OCI-LY7 (cell line): ENCODE results near the gene DIAPH3. TPM values are rescaled to one million over a fixed set of nuclear protein-coding genes. Genes with fewer than 3 reads are reported as not detected.

Experiments
- BruUV-seq: library from RNA; stranded (reverse); fragments of 400-500 nt; replicated peaks from 2 replicates; lab custom pipeline; 2021; lab: Mats Ljungman, UMichigan
- CTCF ChIA-PET: fragments of 300-600 bp; sonication (Branson Sonifier 250); formaldehyde crosslinking; loops from one replicate; lab custom pipeline; 2022; ENCODE audit warnings: antibody characterized with exemption; ENCODE audit not compliant: unreplicated experiment; lab: Charles Lee
- POLR2A ChIA-PET: fragments of 300-600 bp; sonication (Branson Sonifier 250); formaldehyde crosslinking; loops from one replicate; lab custom pipeline; 2022; ENCODE audit warnings: antibody characterized with exemption; lab: Charles Lee
- DNase-seq: peaks from one replicate; pipeline ENCODE4 v3.0.0-alpha.2; 2015; ENCODE audit warnings: low spot score
- H2AFZ ChIP-seq: fragments of 200-600 bp; sonication (generic), shearing (Covaris generic); 2 replicates; pipeline ENCODE4 v1.6.1; 2014; ENCODE audit warnings: mild to moderate bottlenecking, antibody characterized with exemption, low read length, moderate library complexity
- H3K27ac ChIP-seq: fragments of 200-600 bp; sonication (generic); 2 replicates; pipeline ENCODE4 v1.5.1; 2014; ENCODE audit warnings: mixed run types, low read depth, mild to moderate bottlenecking, moderate library complexity, low read length, inconsistent platforms; ENCODE audit not compliant: poor library complexity, severe bottlenecking
- H3K36me3 ChIP-seq: fragments of 200-600 bp; sonication (generic); 2 replicates; pipeline ENCODE4 v1.6.1; 2014; ENCODE audit warnings: mild to moderate bottlenecking, antibody characterized with exemption, low read length, moderate library complexity, mixed read lengths; ENCODE audit not compliant: insufficient read depth
- H3K4me1 ChIP-seq: fragments of 200-600 bp; sonication (generic); 2 replicates; pipeline ENCODE4 v1.5.1; 2014; ENCODE audit warnings: mild to moderate bottlenecking, low read length; ENCODE audit not compliant: insufficient read depth, poor library complexity, severe bottlenecking
- H3K4me2 ChIP-seq: fragments of 200-600 bp; sonication (generic); 2 replicates; pipeline ENCODE4 v1.6.1; 2014; ENCODE audit warnings: mild to moderate bottlenecking, low read length
- H3K4me3 ChIP-seq: fragments of 200-600 bp; sonication (generic); 2 replicates; pipeline ENCODE4 v1.5.1; 2014; ENCODE audit warnings: mild to moderate bottlenecking, low read depth, low read length; ENCODE audit not compliant: poor library complexity, severe bottlenecking
- H3K79me2 ChIP-seq: fragments of 200-600 bp; sonication (generic); 2 replicates; pipeline ENCODE4 v1.6.1; 2016; ENCODE audit warnings: low read depth, mild to moderate bottlenecking, low read length, moderate library complexity, mixed read lengths; ENCODE audit not compliant: insufficient read depth
- H3K9me2 ChIP-seq: fragments of 200-600 bp; sonication (generic); 2 replicates; pipeline ENCODE4 v1.6.1; 2016; ENCODE audit warnings: mild to moderate bottlenecking, low read length, mixed read lengths; ENCODE audit not compliant: insufficient read depth
- H3K9me3 ChIP-seq: fragments of 200-600 bp; sonication (generic); 2 replicates; pipeline ENCODE4 v1.6.1; 2014; ENCODE audit warnings: mild to moderate bottlenecking, mixed run types, low read length, mixed read lengths
- H4K20me1 ChIP-seq: fragments of 200-600 bp; sonication (generic); 2 replicates; pipeline ENCODE4 v1.6.1; 2014; ENCODE audit warnings: mild to moderate bottlenecking, antibody characterized with exemption, low read length, moderate library complexity, mixed read lengths; ENCODE audit not compliant: insufficient read depth
- CTCF ChIP-seq: fragments of 200-600 bp; sonication (generic); conservative IDR thresholded peaks from 2 replicates; pipeline ENCODE4 v1.5.1; 2014; ENCODE audit warnings: mild to moderate bottlenecking, antibody characterized with exemption, low read length, moderate library complexity, mixed read lengths
- EZH2phosphoT487 ChIP-seq: fragments of 200-600 bp; sonication (generic); IDR thresholded peaks from 2 replicates; pipeline ENCODE4 v1.6.1; 2018; ENCODE audit warnings: low read depth, borderline replicate concordance, mild to moderate bottlenecking, mixed run types, antibody characterized with exemption, low read length, moderate library complexity, mixed read lengths
- intact Hi-C: fragments of 100-400 bp; cut with micrococcal nuclease; formaldehyde crosslinking; loops from one replicate; pipeline ENCODE4 v1.10.0; 2022; ENCODE audit not compliant: unreplicated experiment
- total RNA-seq, 2 experiments: library from RNA; depleted of rRNA in 1 of 2; stranded (reverse); fragments of >200 nt in 1 of 2; shearing (Covaris generic) in 1 of 2; gene quantifications; 2 replicates each; pipeline ENCODE4 v1.2.3, GENCODE V29; 2014 to 2022

DIAPH3 gene
- total RNA-seq, 2 experiments from 2014 or later, result 33.5 to 37.2 TPM

DNA sequence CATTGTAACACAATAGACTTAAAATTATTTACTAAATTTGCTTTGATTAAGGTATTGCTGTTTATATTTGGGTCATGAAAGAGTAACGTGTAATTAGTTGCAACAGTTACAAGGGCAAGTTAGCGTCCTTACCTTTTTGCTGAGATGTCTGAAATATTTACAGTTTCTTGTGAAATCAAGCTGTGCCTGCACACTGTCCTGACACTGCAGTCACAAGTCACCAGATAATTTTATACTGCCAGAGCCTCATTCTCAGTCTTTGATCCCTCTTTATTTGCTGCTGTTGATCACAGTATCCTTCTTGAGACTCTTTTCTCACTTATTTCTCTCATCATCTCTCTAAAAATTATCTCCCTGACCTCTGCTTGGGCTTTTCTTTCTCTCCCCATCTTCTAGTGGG, 8.4 kb upstream of the DIAPH3 start:
- TF ChIP-seq CTCF, result no peak
- TF ChIP-seq EZH2phosphoT487, result no peak
- intact Hi-C loops, result no loop called here
- no peak overlapping the region for H3K4me2 ChIP-seq

GRCh38 chr13:60170414-60170813, 6.7 kb upstream of the DIAPH3 start:
- Histone ChIP-seq H3K4me3 (no peak overlapping the region), H3K9me3 (no peaks in the 10 kb centered on the region), H2AFZ (no peak overlapping the region), H4K20me1 (no peaks in the 10 kb centered on the region), H3K9me2 (no peaks in the 10 kb centered on the region), H3K4me1 (peaks cover 3% of the 10 kb centered on the region), H3K36me3 (no peaks in the 10 kb centered on the region), H3K4me2 (no peak overlapping the region), H3K27ac (no peak overlapping the region), H3K79me2 (no peaks in the 10 kb centered on the region)
- TF ChIP-seq CTCF (no peak), EZH2phosphoT487 (no peak)
- ChIA-PET CTCF (no interaction called here), POLR2A (interaction anchor here (1.1 kb wide), 1 partner anchor 24 kb away, joined by 3 read pairs; no protein-coding TSS in a partner anchor)
- intact Hi-C loops, result no loop called here
- BruUV-seq, result no TSS peak
- no peak for DNase-seq

More for the DNA sequence above, 8.4 kb upstream of the DIAPH3 start:
- no peaks in the 10 kb centered on the region for H3K4me1 ChIP-seq
- H3K79me2 ChIP-seq, result no peaks in the 10 kb centered on the region
- no peaks in the 10 kb centered on the region for H3K9me3 ChIP-seq
- no peak overlapping the region for H3K4me3 ChIP-seq
- H2AFZ ChIP-seq, result no peak overlapping the region
- no peaks in the 10 kb centered on the region for H3K9me2 ChIP-seq
- H4K20me1 ChIP-seq, result no peaks in the 10 kb centered on the region
- POLR2A ChIA-PET, result no interaction called here
- DNase-seq, result no peak
- H3K27ac ChIP-seq, result no peak overlapping the region
- BruUV-seq, result no TSS peak
- no peaks in the 10 kb centered on the region for H3K36me3 ChIP-seq
- CTCF ChIA-PET, result no interaction called here

DNA sequence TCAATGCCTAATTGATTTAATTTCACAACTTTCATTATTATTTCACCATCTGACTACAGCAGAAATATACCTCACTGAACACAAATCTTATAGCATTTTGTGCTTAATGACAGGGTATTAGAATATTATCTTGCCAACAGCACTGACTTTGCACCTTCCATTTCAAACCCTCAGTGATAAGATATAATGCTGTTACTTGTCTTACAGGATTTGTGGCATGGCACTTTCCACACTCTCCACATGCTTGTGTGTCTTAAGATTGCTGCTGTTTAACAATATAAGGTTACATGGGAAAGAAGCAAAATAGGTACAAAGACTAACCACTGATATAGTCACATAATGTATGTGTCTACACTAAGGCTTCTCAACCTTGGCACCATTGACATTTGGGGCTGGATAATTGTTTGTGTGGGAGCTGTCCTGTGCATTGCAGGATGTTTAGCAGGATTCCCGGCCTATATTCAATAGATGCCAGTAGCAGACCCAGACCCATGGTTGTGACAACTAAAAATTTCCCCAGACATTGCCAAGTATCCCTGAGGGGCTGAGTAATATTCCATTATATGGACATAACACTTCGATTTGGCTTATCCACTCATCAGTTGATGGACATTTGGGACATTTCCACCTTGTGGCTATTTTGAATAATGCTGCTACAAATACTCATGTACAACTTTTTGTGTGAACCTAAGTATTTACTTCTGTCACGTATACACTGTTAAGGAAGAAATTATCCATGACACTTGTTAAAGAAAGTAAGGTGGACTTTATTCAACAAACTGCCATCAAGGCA, 5.7 kb upstream of the DIAPH3 start:
- no peak for DNase-seq
- Histone ChIP-seq H3K4me3 (no peak overlapping the region), H3K27ac (no peak overlapping the region), H3K9me2 (no peaks in the 10 kb centered on the region), H3K4me2 (no peak overlapping the region), H3K79me2 (peaks cover 7% of the 10 kb centered on the region; the same call in 1 of the 2 replicates), H3K9me3 (no peaks in the 10 kb centered on the region), H2AFZ (no peak overlapping the region), H3K36me3 (no peaks in the 10 kb centered on the region), H3K4me1 (peaks cover 11% of the 10 kb centered on the region), H4K20me1 (no peaks in the 10 kb centered on the region)
- ChIA-PET CTCF (no interaction called here), POLR2A (no interaction called here)
- BruUV-seq, result no TSS peak
- no peak for TF ChIP-seq CTCF
- TF ChIP-seq EZH2phosphoT487, result no peak
- intact Hi-C loops, result no loop called here
